Measurements from ENCODE around the gene PRICKLE1.

The PRICKLE1 gene

GRCh38 chr12:42589465-42590329 lies at the start of gene PRICKLE1:
PRICKLE1 (minus strand) TSS chr12:42589746; CDS start chr12:42472516, 117,230 bp downstream.
- peak; percentile 43 for DNase-seq

DNA sequence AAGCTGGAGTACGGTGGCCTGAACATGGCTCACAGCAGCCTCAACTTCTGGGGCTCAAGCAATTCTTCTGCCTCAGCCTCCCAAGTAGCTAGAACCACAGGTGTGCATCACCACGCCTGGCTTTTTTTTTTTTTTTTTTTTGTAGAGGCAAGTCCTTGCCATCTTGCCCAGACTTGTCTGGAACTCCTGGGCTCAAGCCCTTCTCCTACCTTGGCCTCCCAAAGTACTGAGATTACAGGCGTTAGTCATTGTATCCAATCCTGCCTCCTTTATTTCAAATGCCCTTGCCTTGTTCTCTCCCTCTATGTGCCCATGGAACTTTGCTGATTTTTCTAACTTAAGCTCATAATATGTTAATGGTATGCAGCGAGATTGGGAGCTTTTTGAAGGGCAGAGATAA lies 49.2 kb upstream of the PRICKLE1 start:
- no peak for DNase-seq

DNA sequence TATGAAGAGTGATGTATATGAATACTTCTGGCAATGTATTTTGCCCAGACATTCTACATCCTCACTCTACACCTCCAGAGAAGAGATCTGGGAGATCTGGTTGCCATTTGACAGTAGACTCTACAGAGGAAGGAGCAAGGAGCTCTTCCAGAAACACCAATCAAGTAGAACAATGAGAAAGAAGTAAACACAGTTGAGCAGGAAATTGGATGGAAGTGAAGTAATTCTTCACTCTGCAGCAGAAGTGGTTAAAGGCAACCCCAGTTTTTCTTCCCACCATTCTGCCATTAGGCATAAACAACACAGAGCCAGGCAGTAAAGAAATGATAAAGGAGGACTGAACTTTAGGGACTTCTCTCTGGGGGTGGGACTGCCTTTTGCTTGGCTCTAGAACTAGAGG lies 48.5 kb upstream of the PRICKLE1 start:
- no peak for DNase-seq

- DNase-seq, result no peak
Observed at GRCh38 chr12:42636993-42637392, 47.4 kb upstream of the PRICKLE1 start.

DNA sequence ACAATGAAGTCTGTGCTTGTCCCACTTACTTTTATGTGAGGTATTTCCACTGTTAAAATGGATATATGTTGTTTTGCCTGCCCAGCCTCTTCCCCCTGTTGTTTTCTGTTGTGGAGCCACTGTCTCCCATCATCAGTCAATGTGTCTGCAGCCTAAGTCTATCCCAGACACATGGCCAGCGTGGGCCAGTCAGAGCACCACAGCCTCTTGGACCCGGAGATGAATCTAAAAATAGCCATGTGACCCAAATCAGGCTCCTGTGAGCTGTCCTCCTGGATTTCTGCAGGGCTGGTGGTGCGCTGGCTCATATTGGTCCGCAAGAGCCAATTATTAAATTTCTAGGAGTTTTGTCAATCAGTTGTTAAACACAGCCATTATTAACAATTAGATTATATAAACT lies 44.0 kb upstream of the PRICKLE1 start:
- no peak for DNase-seq

DNA sequence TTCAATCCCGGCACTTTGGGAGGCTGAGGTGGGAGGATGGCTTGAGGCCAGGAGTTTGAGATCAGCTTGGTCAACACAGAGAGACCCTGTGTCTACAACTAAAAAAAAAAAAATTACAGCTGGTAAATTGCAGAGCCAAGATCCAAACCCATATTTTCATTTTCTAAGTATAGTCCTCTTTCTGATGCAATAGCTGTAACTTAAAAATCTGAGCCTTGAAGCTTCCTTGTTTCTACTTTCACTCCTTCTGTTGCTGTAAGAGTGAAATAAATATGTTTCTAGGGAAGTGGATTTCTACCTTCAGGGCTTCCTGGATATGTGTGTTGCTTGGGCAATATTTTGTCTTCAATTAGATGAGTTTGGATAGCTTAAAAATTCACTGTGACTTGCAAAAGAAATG lies 42.0 kb upstream of the PRICKLE1 start:
- no peak for DNase-seq

- no peak for DNase-seq
Observed at GRCh38 chr12:42630314-42630713, 40.8 kb upstream of the PRICKLE1 start.

DNA sequence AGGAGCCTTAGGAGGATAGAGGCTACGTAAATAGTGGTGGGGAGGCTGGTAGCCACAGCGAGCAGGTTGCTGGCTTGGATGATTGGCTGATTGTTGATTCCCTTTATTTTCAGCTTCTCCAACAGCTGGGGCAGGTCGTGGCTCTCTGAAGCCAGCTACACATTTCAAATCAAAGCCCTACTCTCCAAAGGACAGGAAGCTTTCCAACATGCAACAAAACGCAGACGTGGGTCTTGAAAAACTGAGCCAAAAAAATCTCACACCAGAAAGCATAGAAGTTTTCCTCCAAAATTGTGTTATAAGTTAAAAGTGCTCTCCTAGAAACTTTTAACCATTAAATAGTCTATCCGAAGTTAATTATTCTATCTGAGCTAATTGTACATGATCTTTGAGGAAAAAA lies 37.6 kb upstream of the PRICKLE1 start:
- no peak for DNase-seq

GRCh38 chr12:42625611-42626010 lies 36.1 kb upstream of the PRICKLE1 start:
- DNase-seq, result no peak

DNA sequence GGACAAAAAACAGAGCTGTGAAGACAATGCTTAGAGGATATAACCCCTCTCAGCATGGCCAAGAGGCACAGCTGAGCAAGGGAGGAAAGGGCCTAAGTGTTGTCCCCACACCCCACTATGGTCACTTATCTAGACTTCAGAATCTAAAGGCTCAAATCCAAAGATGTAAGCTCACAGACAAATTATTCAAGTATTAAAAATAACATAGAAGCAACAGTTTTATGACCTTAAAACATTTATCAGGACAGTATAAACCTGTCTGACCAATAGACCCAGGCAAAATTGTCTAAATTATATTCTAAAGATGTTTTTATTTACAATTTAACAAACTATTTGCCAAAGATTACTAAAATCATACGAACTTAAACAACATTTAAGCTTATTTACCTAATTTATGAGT lies 28.1 kb upstream of the PRICKLE1 start:
- DNase-seq, result no peak

DNA sequence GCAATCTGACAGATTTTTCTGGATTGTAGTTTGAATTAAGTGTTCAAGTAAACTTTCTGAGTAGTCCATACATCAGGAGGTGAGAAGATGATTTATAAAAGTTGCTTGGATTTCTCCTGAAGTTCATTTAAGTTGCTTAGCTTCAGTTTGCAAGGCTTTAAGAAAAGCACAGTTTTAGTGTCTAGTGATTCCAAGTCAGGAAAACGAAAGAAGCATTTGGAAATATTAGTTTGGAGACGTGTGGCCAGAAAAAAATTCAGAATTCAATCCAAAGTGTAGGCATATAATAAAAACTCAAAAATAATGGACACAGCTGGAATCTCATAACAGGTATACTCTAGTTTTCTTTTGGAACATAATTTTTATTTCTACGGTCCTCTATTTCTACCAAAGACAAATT lies 25.5 kb upstream of the PRICKLE1 start:
- DNase-seq, result no peak

DNA sequence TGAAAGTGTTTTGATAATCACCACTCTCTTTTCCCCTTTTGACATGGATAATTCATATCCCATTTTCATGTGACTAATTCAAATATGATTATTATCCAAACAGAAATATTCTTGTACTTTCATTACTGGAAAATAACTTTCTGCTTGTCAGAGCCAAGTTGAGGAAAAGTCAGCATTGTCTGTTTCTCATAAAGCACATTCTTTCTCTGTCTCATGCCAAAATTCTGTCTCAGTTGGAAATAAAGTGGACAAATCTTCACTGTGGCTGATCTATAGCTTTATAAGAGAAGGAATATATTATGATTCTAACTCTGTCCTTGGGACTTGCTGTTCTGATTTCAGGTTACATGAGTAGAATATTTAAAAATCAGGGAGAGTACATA lies 22.7 kb upstream of the PRICKLE1 start:
- DNase-seq, result no peak

DNA sequence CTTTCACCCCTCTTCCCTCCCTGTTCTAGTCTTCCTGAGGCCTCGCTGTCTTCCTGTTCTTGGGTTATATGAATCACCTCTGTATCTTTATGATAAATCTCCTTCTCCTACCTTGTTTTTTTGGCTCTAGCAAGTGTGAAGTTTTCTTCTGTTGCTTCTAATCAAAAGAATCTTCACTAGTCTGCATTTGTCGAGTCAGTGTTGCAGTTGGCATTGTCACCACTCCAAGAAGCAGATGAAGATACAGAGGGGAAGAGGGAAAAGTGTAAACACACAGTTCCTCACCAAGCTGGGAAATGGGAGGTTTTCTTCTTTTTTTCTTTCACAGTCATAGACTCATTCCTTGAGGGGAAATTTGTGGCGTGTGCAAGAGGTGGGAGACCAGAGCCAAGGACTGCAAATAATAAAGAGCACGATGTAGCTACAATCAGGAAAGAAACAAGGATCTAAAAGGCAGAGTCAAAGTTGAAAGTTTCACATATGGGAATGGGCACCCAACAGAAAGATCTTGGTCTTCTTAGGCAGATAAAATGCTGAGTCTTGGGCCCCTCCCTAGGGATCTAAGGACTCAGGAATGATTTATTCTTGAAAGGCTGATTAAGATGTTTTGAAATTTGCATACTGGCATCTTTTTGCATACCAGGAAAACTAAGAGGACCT lies 22.2 kb upstream of the PRICKLE1 start:
- DNase-seq, result no peak

DNA sequence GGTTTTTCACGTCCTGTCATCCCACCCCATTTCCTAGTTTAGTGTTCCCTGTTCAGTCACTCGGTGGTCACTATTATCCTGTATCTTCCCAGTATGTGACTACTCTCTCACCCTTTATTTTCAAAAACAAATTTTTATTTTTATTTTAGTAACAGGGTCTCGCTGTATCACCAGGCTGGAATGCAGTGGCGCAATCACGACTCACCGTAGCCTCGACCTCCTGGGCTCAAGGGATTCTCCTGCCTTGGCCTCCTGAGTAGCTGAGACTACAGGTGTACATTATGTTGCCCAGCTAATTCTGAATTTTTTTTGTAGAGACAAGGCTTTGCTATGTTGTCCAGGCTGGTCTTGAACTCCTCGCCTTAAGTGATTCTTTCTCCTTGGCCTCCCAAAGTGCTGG lies 20.1 kb upstream of the PRICKLE1 start:
- no peak for DNase-seq

DNA sequence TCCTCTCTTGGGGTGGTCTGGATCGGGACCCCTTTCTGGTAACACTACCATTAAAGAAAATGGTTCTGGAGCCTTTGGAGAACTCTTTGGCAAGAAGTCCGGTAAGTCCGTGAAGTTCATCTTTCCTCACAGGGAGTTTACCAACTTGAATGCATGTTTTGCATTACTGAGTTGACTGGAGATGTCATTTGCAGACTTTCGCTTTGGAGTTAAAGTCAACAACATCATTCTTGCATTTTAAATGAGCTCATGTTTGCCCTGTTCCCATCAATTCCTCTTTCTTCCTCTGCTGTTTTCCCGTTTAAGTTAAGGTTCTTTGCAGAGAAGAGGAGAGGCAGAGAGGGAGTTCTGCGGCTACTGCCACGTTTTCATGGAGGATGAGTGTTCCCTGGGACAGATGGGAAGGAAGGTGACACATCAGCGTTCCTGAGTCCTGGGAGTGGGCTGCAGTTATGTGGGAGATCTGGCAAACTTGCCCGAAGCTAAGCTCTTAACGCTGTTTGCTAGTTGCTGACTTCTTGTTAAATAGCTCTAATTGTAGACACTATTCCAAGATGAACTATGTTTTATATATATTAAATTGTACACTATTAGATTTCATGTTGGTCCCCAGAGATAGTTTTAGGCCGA lies 18.8 kb upstream of the PRICKLE1 start:
- no peak for DNase-seq

DNA sequence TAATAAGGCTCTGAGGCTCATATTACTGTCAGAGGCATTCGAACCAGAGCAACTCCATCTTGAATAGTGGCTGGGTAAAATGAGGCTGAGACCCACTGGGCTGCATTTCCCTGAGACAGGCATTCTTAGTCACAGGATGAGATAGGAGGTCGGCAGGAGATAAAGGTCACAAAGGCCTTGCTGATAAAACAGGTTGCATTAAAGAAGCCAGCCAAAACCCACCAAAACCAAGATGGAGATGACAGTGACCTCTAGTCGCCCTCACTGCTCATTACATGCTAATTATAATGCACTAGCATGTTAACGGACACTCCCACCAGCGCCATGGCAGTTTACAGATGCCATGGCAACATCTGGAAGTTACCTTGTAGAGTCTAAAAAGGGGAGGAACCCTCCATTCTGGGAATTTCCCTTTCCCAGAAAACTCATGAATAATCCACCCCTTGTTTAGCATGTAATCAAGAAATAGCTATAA lies 18.1 kb upstream of the PRICKLE1 start:
- DNase-seq, result no peak

- no peak for DNase-seq
Observed at GRCh38 chr12:42606471-42606870, 16.9 kb upstream of the PRICKLE1 start.

- no peak for DNase-seq
Observed at GRCh38 chr12:42605685-42606084, 16.1 kb upstream of the PRICKLE1 start.

DNA sequence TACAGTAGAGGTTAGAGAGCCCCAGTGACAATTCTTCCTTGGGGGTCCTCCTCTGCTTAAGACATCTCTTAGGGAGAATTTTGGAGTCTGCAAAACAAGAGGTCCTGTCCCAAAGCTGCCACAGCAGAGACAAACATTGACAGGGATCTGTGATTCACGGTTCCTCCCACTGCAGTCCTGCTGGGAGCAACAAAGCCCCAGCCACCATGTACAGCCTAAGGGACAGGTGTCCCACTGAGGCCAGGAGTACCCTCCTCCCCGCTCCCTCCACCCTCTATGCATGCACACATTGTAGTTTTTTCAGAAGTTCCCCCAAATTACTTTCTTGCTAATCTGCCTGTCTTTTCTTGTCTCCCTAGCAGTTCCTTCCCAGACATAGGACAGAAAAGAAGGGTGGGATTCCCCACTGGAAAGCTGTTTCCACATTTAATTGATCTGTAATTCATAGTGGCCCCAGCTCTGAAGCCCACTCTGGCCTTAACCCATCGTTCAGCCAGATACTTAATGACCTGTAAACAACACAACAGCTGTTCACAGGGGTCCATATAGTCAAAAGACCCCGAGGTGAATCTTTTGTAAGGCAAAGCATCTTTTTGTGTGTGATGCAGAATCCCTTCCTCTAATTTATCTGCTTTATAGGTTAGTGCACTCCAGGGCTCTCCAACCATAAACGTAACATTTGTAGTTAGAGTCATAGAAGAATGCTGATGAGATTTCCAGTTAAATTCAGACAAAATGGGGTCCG lies 13.9 kb upstream of the PRICKLE1 start:
- no peak for DNase-seq

- DNase-seq, result no peak
Observed at GRCh38 chr12:42593874-42594273, 4.3 kb upstream of the PRICKLE1 start.

- DNase-seq, result no peak
Observed at GRCh38 chr12:42590330-42590934, 886 bp upstream of the PRICKLE1 start.
